Breast epithelium (tissue), 4 donors: ENCODE measurements around the gene CXCR5. TPM values are rescaled to one million over a fixed set of nuclear protein-coding genes. Genes with fewer than 3 reads are reported as not detected.
A peak's percentile ranks its signal among the peaks of the same experiment; 100 is the strongest.

ENCODE experiments used
- DNase-seq, 2 donors: peaks; one replicate each; pipeline ENCODE4 v3.0.0-alpha.2; 2019; ENCODE audit warnings: low spot score in 2 of 2
- H3K27ac ChIP-seq, 2 donors: fragments of 200-600 bp; sonication (generic) in 1 of 2; one replicate each; pipeline ENCODE4 v1.5.1; 2016 to 2019; ENCODE audit warnings: mild to moderate bottlenecking in 1 of 2
- H3K27me3 ChIP-seq, 2 donors: fragments of 200-600 bp; sonication (generic) in 1 of 2; one replicate each; pipeline versions ENCODE4 v1.5.1 to v1.6.0; 2017 to 2019; ENCODE audit warnings: control low read depth in 1 of 2, mild to moderate bottlenecking in 1 of 2
- H3K36me3 ChIP-seq: fragments of 200-600 bp; one replicate; pipeline ENCODE4 v1.5.1; 2019
- H3K4me1 ChIP-seq, 2 donors: fragments of 200-600 bp; sonication (generic); one replicate each; pipeline ENCODE4 v1.5.1; 2016 to 2019; ENCODE audit warnings: control low read depth in 1 of 2
- H3K4me3 ChIP-seq, 3 donors: fragments of 200-600 bp; sonication (generic); 1 replicate in 2 of 3; 2 replicates in 1 of 3; pipeline ENCODE4 v1.5.1; 2016 to 2019; ENCODE audit warnings: mild to moderate bottlenecking in 3 of 3, moderate library complexity in 2 of 3
- H3K9me3 ChIP-seq, 2 donors: fragments of 200-600 bp; sonication (generic) in 1 of 2; one replicate each; pipeline ENCODE4 v1.5.1; 2016 to 2019; ENCODE audit warnings: control low read depth in 1 of 2
- CTCF ChIP-seq, 3 donors: fragments of 450-650 bp; IDR thresholded peaks; one replicate each; pipeline ENCODE4 v1.5.1; 2016 to 2017; ENCODE audit warnings: antibody characterized with exemption in 3 of 3, mild to moderate bottlenecking in 3 of 3, moderate library complexity in 3 of 3
- POLR2A ChIP-seq: fragments of 450-650 bp; IDR thresholded peaks from one replicate; pipeline ENCODE4 v1.6.1; 2016; ENCODE audit warnings: antibody characterized with exemption, mild to moderate bottlenecking, moderate library complexity
- POLR2AphosphoS5 ChIP-seq, 3 donors: sonication (generic); formaldehyde crosslinking; IDR thresholded peaks; one replicate each; pipeline ENCODE4 v1.6.1; 2017; ENCODE audit warnings: antibody characterized with exemption in 3 of 3
- intact Hi-C: fragments of 100-400 bp; cut with DNase I; formaldehyde crosslinking; loops from one replicate; pipeline ENCODE4 v1.15.1; 2023; ENCODE audit warnings: low total_unique reads
- total RNA-seq, 3 donors: library from RNA; depleted of rRNA; stranded (reverse); fragments of >200 nt; gene quantifications; one replicate each; pipeline ENCODE4 v1.1.0, GENCODE V29; 2016

Gene CXCR5
- total RNA-seq, 3 donors from 2014 or later: not detected

GRCh38 chr11:118930094-118930712 lies 46.5 kb downstream of the CXCR5 start:
- Histone ChIP-seq H3K27ac (peak overlapping the region; percentile 96 to 99), H3K27me3 (no peaks in the 10 kb centered on the region), H3K9me3 (no peaks in the 10 kb centered on the region), H3K36me3 (no peaks in the 10 kb centered on the region), H3K4me1 (peaks cover 0 to 5% of the 10 kb centered on the region in 2 donors), H3K4me3 (peak overlapping the region; percentile 56 to 85 (median 76))
- DNase-seq: peak; percentile 94 to 96
- peak; percentile 39 for TF ChIP-seq POLR2A
- TF ChIP-seq POLR2AphosphoS5 (IDR thresholded peaks at IDR 0.05): peak; percentile 66 to 80 (median 79)
- TF ChIP-seq CTCF (IDR thresholded peaks at IDR 0.05): peak; percentile 98 to 100 (median 100)
- intact Hi-C loops: no loop called here

GRCh38 chr11:118931571-118931970 lies 47.9 kb downstream of the CXCR5 start:
- Histone ChIP-seq H3K9me3 (no peaks in the 10 kb centered on the region), H3K27ac (no peak overlapping the region)
- intact Hi-C loops: no loop called here

GRCh38 chr11:118933486-118933885 lies 49.8 kb downstream of the CXCR5 start:
- Histone ChIP-seq H3K4me3 (no peak overlapping the region), H3K9me3 (no peaks in the 10 kb centered on the region), H3K27me3 (no peaks in the 10 kb centered on the region), H3K36me3 (no peaks in the 10 kb centered on the region), H3K4me1 (no peaks in the 10 kb centered on the region), H3K27ac (peak overlapping the region; percentile 36 to 71)
- TF ChIP-seq CTCF (IDR thresholded peaks at IDR 0.05): no peak
- TF ChIP-seq POLR2AphosphoS5 (IDR thresholded peaks at IDR 0.05): no peak
- no peak for TF ChIP-seq POLR2A
- DNase-seq: no peak
- intact Hi-C loops: no loop called here

More at GRCh38 chr11:118931571-118931970, 47.9 kb downstream of the CXCR5 start:
- H3K4me1 ChIP-seq: peaks cover 0 to 5% of the 10 kb centered on the region in 2 donors
- H3K4me3 ChIP-seq: no peak overlapping the region
- no peak for DNase-seq
- no peaks in the 10 kb centered on the region for H3K36me3 ChIP-seq
- TF ChIP-seq CTCF (IDR thresholded peaks at IDR 0.05) (no peak), POLR2A (no peak), POLR2AphosphoS5 (IDR thresholded peaks at IDR 0.05) (no peak)
- H3K27me3 ChIP-seq: no peaks in the 10 kb centered on the region

GRCh38 chr11:118935376-118935775 lies 51.7 kb downstream of the CXCR5 start:
- no peak overlapping the region for H3K4me3 ChIP-seq
- no peaks in the 10 kb centered on the region for H3K27me3 ChIP-seq
- no peaks in the 10 kb centered on the region for H3K36me3 ChIP-seq
- no peaks in the 10 kb centered on the region for H3K9me3 ChIP-seq
- no peaks in the 10 kb centered on the region for H3K4me1 ChIP-seq
- intact Hi-C loops: no loop called here
- H3K27ac ChIP-seq: no peak overlapping the region
- no peak for TF ChIP-seq POLR2AphosphoS5 (IDR thresholded peaks at IDR 0.05)
- DNase-seq: no peak

- Histone ChIP-seq H3K27ac (no peak overlapping the region), H3K27me3 (no peaks in the 10 kb centered on the region), H3K9me3 (no peaks in the 10 kb centered on the region), H3K4me1 (no peaks in the 10 kb centered on the region), H3K36me3 (no peaks in the 10 kb centered on the region), H3K4me3 (no peak overlapping the region)
- no peak for DNase-seq
- TF ChIP-seq CTCF (IDR thresholded peaks at IDR 0.05): no peak
- no peak for TF ChIP-seq POLR2A
- TF ChIP-seq POLR2AphosphoS5 (IDR thresholded peaks at IDR 0.05): no peak
- intact Hi-C loops: no loop called here
These were observed 55.1 kb downstream of the CXCR5 start for GRCh38 chr11:118938491-118939403.
